ENCODE results near the gene ADGRL3. TPM values are rescaled to one million over a fixed set of nuclear protein-coding genes. Genes with fewer than 3 reads are reported as not detected.
"Not testable (repeated sequence)": the region's sequence is repeated elsewhere in the genome, so short reads cannot be mapped to it uniquely, and the experiment has no call there.

Gene ADGRL3
- total RNA-seq, 4 donors from 2014 or later, result 6.5 to 19.0 (median 14.0) TPM

GRCh38 chr4:61356696-61357095 lies 156.6 kb downstream of the ADGRL3 start:
- DNase-seq (ENCODE audit: low spot score in 2 of 2), result no peak
- H3K36me3 ChIP-seq, result no peaks in the 10 kb centered on the region
- H3K27me3 ChIP-seq, result no peaks in the 10 kb centered on the region
- H3K4me3 ChIP-seq, result no peak overlapping the region
- no peak overlapping the region for H3K27ac ChIP-seq
- 74% methylated on average over 1 of the region's 1 CpG for WGBS
- no peaks in the 10 kb centered on the region for H3K4me1 ChIP-seq
- TF ChIP-seq POLR2A (IDR thresholded peaks at IDR 0.05), result no peak
- no peak for TF ChIP-seq CTCF (IDR thresholded peaks at IDR 0.05)
- no peak for TF ChIP-seq POLR2AphosphoS5 (IDR thresholded peaks at IDR 0.05)
- no peak for TF ChIP-seq EP300 (IDR thresholded peaks at IDR 0.05)
- no peaks in the 10 kb centered on the region for H3K9me3 ChIP-seq

- H3K27ac ChIP-seq, result no peak overlapping the region
- no peaks in the 10 kb centered on the region for H3K36me3 ChIP-seq
- H3K27me3 ChIP-seq, result no peaks in the 10 kb centered on the region
- no peaks in the 10 kb centered on the region for H3K4me1 ChIP-seq
- WGBS, result 52% methylated on average over 3 of the region's 3 CpGs
- DNase-seq (ENCODE audit: low spot score in 2 of 2), result no peak
- no peaks in the 10 kb centered on the region for H3K9me3 ChIP-seq
- TF ChIP-seq POLR2A (IDR thresholded peaks at IDR 0.05) (no peak), POLR2AphosphoS5 (IDR thresholded peaks at IDR 0.05) (no peak), EP300 (IDR thresholded peaks at IDR 0.05) (no peak), CTCF (IDR thresholded peaks at IDR 0.05) (no peak)
- no peak overlapping the region for H3K4me3 ChIP-seq
These were observed 159.2 kb downstream of the ADGRL3 start for GRCh38 chr4:61359301-61359700.

- H3K4me1 ChIP-seq; H3K9me3 ChIP-seq; DNase-seq (ENCODE audit: low spot score in 2 of 2); H3K4me3 ChIP-seq; H3K27me3 ChIP-seq; H3K27ac ChIP-seq; H3K36me3 ChIP-seq: not testable (repeated sequence)
- WGBS, result 94% methylated on average over 24 of the region's 26 CpGs
These were observed 172.7 kb downstream of the ADGRL3 start for GRCh38 chr4:61372817-61373216.

- TF ChIP-seq EP300 (IDR thresholded peaks at IDR 0.05), result no peak
- no peak for TF ChIP-seq CTCF (IDR thresholded peaks at IDR 0.05)
- no peak for TF ChIP-seq POLR2AphosphoS5 (IDR thresholded peaks at IDR 0.05)
- TF ChIP-seq POLR2A (IDR thresholded peaks at IDR 0.05), result no peak
- Histone ChIP-seq H3K27ac (no peak overlapping the region), H3K4me1 (no peaks in the 10 kb centered on the region), H3K36me3 (no peaks in the 10 kb centered on the region), H3K9me3 (no peaks in the 10 kb centered on the region), H3K27me3 (no peaks in the 10 kb centered on the region), H3K4me3 (no peak overlapping the region)
- WGBS, result 58% methylated on average over 1 of the region's 1 CpG
- no peak for DNase-seq (ENCODE audit: low spot score in 2 of 2)
These were observed 173.8 kb downstream of the ADGRL3 start for GRCh38 chr4:61373901-61374440.

GRCh38 chr4:61374447-61374891 lies 174.3 kb downstream of the ADGRL3 start:
- 56% methylated on average over 1 of the region's 1 CpG for WGBS
- no peak overlapping the region for H3K27ac ChIP-seq
- DNase-seq (ENCODE audit: low spot score in 2 of 2), result no peak
- TF ChIP-seq POLR2A (IDR thresholded peaks at IDR 0.05) (no peak), EP300 (IDR thresholded peaks at IDR 0.05) (no peak), CTCF (IDR thresholded peaks at IDR 0.05) (no peak), POLR2AphosphoS5 (IDR thresholded peaks at IDR 0.05) (no peak)
- no peaks in the 10 kb centered on the region for H3K36me3 ChIP-seq
- no peaks in the 10 kb centered on the region for H3K9me3 ChIP-seq
- H3K4me3 ChIP-seq, result no peak overlapping the region
- no peaks in the 10 kb centered on the region for H3K4me1 ChIP-seq
- H3K27me3 ChIP-seq, result no peaks in the 10 kb centered on the region

- Histone ChIP-seq H3K9me3 (no peaks in the 10 kb centered on the region), H3K36me3 (no peaks in the 10 kb centered on the region), H3K27ac (no peak overlapping the region), H3K4me3 (no peak overlapping the region), H3K27me3 (no peaks in the 10 kb centered on the region), H3K4me1 (no peaks in the 10 kb centered on the region)
- 42% methylated on average over 2 of the region's 2 CpGs for WGBS
- TF ChIP-seq EP300 (IDR thresholded peaks at IDR 0.05) (no peak), CTCF (IDR thresholded peaks at IDR 0.05) (no peak), POLR2A (IDR thresholded peaks at IDR 0.05) (no peak), POLR2AphosphoS5 (IDR thresholded peaks at IDR 0.05) (no peak)
- DNase-seq (ENCODE audit: low spot score in 2 of 2), result no peak
These were observed 175.2 kb downstream of the ADGRL3 start for GRCh38 chr4:61375301-61375700.

Measured in suprapubic skin (tissue), 4 donors.